Activated CD4-positive, alpha-beta T cell treated with anti-CD3 and anti-CD28 coated beads for 48 hours (primary cell): ENCODE measurements around the gene AUH.

Experiments used
- DNase-seq: peaks from one replicate; pipeline ENCODE4 v3.0.0-alpha.2; 2020

AUH gene

GRCh38 chr9:91282292-91282691 is 79.4 kb downstream of the AUH start:
- DNase-seq, result no peak

GRCh38 chr9:91279296-91280204 is 82.2 kb downstream of the AUH start:
- no peak for DNase-seq

- no peak for DNase-seq
These were observed 85.2 kb downstream of the AUH start for GRCh38 chr9:91276513-91276912.

- DNase-seq, result no peak
These were observed 86.1 kb downstream of the AUH start for GRCh38 chr9:91275655-91276054.

- DNase-seq, result no peak
These were observed 86.7 kb downstream of the AUH start for GRCh38 chr9:91274949-91275492.

- DNase-seq, result no peak
These were observed 87.7 kb downstream of the AUH start for GRCh38 chr9:91273853-91274552.

- no peak for DNase-seq
These were observed 90.6 kb downstream of the AUH start for GRCh38 chr9:91271156-91271555.

GRCh38 chr9:91269907-91270491 is 91.7 kb downstream of the AUH start:
- no peak for DNase-seq

- DNase-seq, result no peak
These were observed 95.3 kb downstream of the AUH start for GRCh38 chr9:91266448-91266847.

- no peak for DNase-seq
These were observed 96.2 kb downstream of the AUH start for GRCh38 chr9:91265514-91265913.

GRCh38 chr9:91261417-91261816 is 100.3 kb downstream of the AUH start:
- no peak for DNase-seq

GRCh38 chr9:91259162-91259561 is 102.6 kb downstream of the AUH start:
- no peak for DNase-seq

GRCh38 chr9:91258451-91258850 is 103.3 kb downstream of the AUH start:
- DNase-seq, result no peak

GRCh38 chr9:91256235-91256634 is 105.5 kb downstream of the AUH start:
- DNase-seq, result no peak

- no peak for DNase-seq
These were observed 106.4 kb downstream of the AUH start for GRCh38 chr9:91255327-91255726.

GRCh38 chr9:91253488-91253887 is 108.2 kb downstream of the AUH start:
- DNase-seq, result peak; percentile 46

- no peak for DNase-seq
These were observed 113.0 kb downstream of the AUH start for GRCh38 chr9:91248707-91249106.

- no peak for DNase-seq
These were observed 114.4 kb downstream of the AUH start for GRCh38 chr9:91247278-91247677.

GRCh38 chr9:91246846-91247245 is 114.9 kb downstream of the AUH start:
- DNase-seq, result no peak

- no peak for DNase-seq
These were observed 116.0 kb downstream of the AUH start for GRCh38 chr9:91245431-91246313.

GRCh38 chr9:91243029-91243428 is 118.7 kb downstream of the AUH start:
- DNase-seq, result no peak

- DNase-seq, result no peak
These were observed 119.8 kb downstream of the AUH start for GRCh38 chr9:91241909-91242308.
